ENCODE results near the gene ADPRHL1.

Gene ADPRHL1

GRCh38 chr13:113433391-113433916 is 19.8 kb downstream of the ADPRHL1 start:
- H3K9me3 Mint-ChIP-seq, result no peaks in the 10 kb centered on the region
- no peak overlapping the region for H3K27ac Mint-ChIP-seq
- H3K4me3 Mint-ChIP-seq, result no peak overlapping the region
- H3K36me3 Mint-ChIP-seq, result no peaks in the 10 kb centered on the region
- no peaks in the 10 kb centered on the region for H3K4me1 Mint-ChIP-seq
- H3K27me3 Mint-ChIP-seq, result no peaks in the 10 kb centered on the region

- H3K36me3 Mint-ChIP-seq, result no peaks in the 10 kb centered on the region
- H3K27me3 Mint-ChIP-seq, result no peaks in the 10 kb centered on the region
- no peaks in the 10 kb centered on the region for H3K4me1 Mint-ChIP-seq
- no peak overlapping the region for H3K4me3 Mint-ChIP-seq
- no peak overlapping the region for H3K27ac Mint-ChIP-seq
- H3K9me3 Mint-ChIP-seq, result no peaks in the 10 kb centered on the region
These were observed 20.6 kb downstream of the ADPRHL1 start for GRCh38 chr13:113432506-113433270.

- Mint-ChIP-seq H3K4me3 (no peak overlapping the region), H3K9me3 (no peaks in the 10 kb centered on the region), H3K36me3 (no peaks in the 10 kb centered on the region), H3K27me3 (no peaks in the 10 kb centered on the region), H3K27ac (no peak overlapping the region), H3K4me1 (no peaks in the 10 kb centered on the region)
These were observed 22.1 kb downstream of the ADPRHL1 start for GRCh38 chr13:113431171-113431570.

- H3K36me3 Mint-ChIP-seq, result no peaks in the 10 kb centered on the region
- H3K4me3 Mint-ChIP-seq, result no peak overlapping the region
- H3K4me1 Mint-ChIP-seq, result no peaks in the 10 kb centered on the region
- H3K9me3 Mint-ChIP-seq, result no peaks in the 10 kb centered on the region
- no peaks in the 10 kb centered on the region for H3K27me3 Mint-ChIP-seq
- H3K27ac Mint-ChIP-seq, result no peak overlapping the region
These were observed 22.7 kb downstream of the ADPRHL1 start for GRCh38 chr13:113430378-113431110.

- H3K9me3 Mint-ChIP-seq, result no peaks in the 10 kb centered on the region
- H3K36me3 Mint-ChIP-seq, result no peaks in the 10 kb centered on the region
- H3K4me3 Mint-ChIP-seq, result no peak overlapping the region
- H3K4me1 Mint-ChIP-seq, result no peaks in the 10 kb centered on the region
- no peaks in the 10 kb centered on the region for H3K27me3 Mint-ChIP-seq
- no peak overlapping the region for H3K27ac Mint-ChIP-seq
These were observed 23.7 kb downstream of the ADPRHL1 start for GRCh38 chr13:113429608-113429985.

- no peak overlapping the region for H3K27ac Mint-ChIP-seq
- no peaks in the 10 kb centered on the region for H3K27me3 Mint-ChIP-seq
- H3K4me1 Mint-ChIP-seq, result no peaks in the 10 kb centered on the region
- H3K9me3 Mint-ChIP-seq, result no peaks in the 10 kb centered on the region
- no peak overlapping the region for H3K4me3 Mint-ChIP-seq
- H3K36me3 Mint-ChIP-seq, result no peaks in the 10 kb centered on the region
These were observed 24.2 kb downstream of the ADPRHL1 start for GRCh38 chr13:113428871-113429607.

- H3K36me3 Mint-ChIP-seq, result no peaks in the 10 kb centered on the region
- no peaks in the 10 kb centered on the region for H3K9me3 Mint-ChIP-seq
- no peak overlapping the region for H3K27ac Mint-ChIP-seq
- H3K27me3 Mint-ChIP-seq, result no peaks in the 10 kb centered on the region
- no peaks in the 10 kb centered on the region for H3K4me1 Mint-ChIP-seq
- H3K4me3 Mint-ChIP-seq, result no peak overlapping the region
These were observed 24.8 kb downstream of the ADPRHL1 start for GRCh38 chr13:113428469-113428865.

- H3K4me3 Mint-ChIP-seq, result no peak overlapping the region
- no peak overlapping the region for H3K27ac Mint-ChIP-seq
- no peaks in the 10 kb centered on the region for H3K36me3 Mint-ChIP-seq
- H3K9me3 Mint-ChIP-seq, result no peaks in the 10 kb centered on the region
- no peaks in the 10 kb centered on the region for H3K27me3 Mint-ChIP-seq
- H3K4me1 Mint-ChIP-seq, result no peaks in the 10 kb centered on the region
These were observed 25.5 kb downstream of the ADPRHL1 start for GRCh38 chr13:113427562-113428468.

GRCh38 chr13:113426591-113426986 is 26.7 kb downstream of the ADPRHL1 start:
- Mint-ChIP-seq H3K27me3 (no peaks in the 10 kb centered on the region), H3K4me3 (no peak overlapping the region), H3K9me3 (no peaks in the 10 kb centered on the region), H3K4me1 (no peaks in the 10 kb centered on the region), H3K36me3 (no peaks in the 10 kb centered on the region), H3K27ac (no peak overlapping the region)

GRCh38 chr13:113425941-113426590 is 27.2 kb downstream of the ADPRHL1 start:
- H3K4me1 Mint-ChIP-seq, result no peaks in the 10 kb centered on the region
- no peak overlapping the region for H3K27ac Mint-ChIP-seq
- no peaks in the 10 kb centered on the region for H3K27me3 Mint-ChIP-seq
- H3K9me3 Mint-ChIP-seq, result no peaks in the 10 kb centered on the region
- H3K4me3 Mint-ChIP-seq, result no peak overlapping the region
- H3K36me3 Mint-ChIP-seq, result no peaks in the 10 kb centered on the region

- Mint-ChIP-seq H3K27ac (no peak overlapping the region), H3K4me1 (no peaks in the 10 kb centered on the region), H3K36me3 (no peaks in the 10 kb centered on the region), H3K9me3 (no peaks in the 10 kb centered on the region), H3K27me3 (peaks cover 2% of the 10 kb centered on the region), H3K4me3 (no peak overlapping the region)
These were observed 29.6 kb downstream of the ADPRHL1 start for GRCh38 chr13:113423520-113424163.

GRCh38 chr13:113422807-113423519 is 30.3 kb downstream of the ADPRHL1 start:
- Mint-ChIP-seq H3K27me3 (peaks cover 2% of the 10 kb centered on the region), H3K36me3 (no peaks in the 10 kb centered on the region), H3K4me1 (no peaks in the 10 kb centered on the region), H3K4me3 (no peak overlapping the region), H3K27ac (no peak overlapping the region), H3K9me3 (no peaks in the 10 kb centered on the region)

- Mint-ChIP-seq H3K9me3 (no peaks in the 10 kb centered on the region), H3K4me1 (no peaks in the 10 kb centered on the region), H3K4me3 (no peak overlapping the region), H3K27me3 (peaks cover 3% of the 10 kb centered on the region), H3K36me3 (no peaks in the 10 kb centered on the region), H3K27ac (no peak overlapping the region)
These were observed 31.5 kb downstream of the ADPRHL1 start for GRCh38 chr13:113421673-113422270.

All from activated naive CD4-positive, alpha-beta T cell treated with anti-CD3 and anti-CD28 coated beads, Interleukin-2, amount 50 U/mL, for 24 hours (primary cell).